IPS-18c (cell line): ENCODE results near the gene TMEM218.

Experiments
- H3K4me3 ChIP-seq: 2 replicates; pipeline ENCODE4 v1.7.0; 2013; ENCODE audit warnings: low read depth, mild to moderate bottlenecking, low read length, moderate library complexity; ENCODE audit not compliant: insufficient read depth
- H3K9me3 ChIP-seq: one replicate; pipeline ENCODE4 v1.6.1; 2013; ENCODE audit warnings: mild to moderate bottlenecking, low read length, moderate library complexity; ENCODE audit not compliant: control insufficient read depth, insufficient read depth

TMEM218 gene

DNA sequence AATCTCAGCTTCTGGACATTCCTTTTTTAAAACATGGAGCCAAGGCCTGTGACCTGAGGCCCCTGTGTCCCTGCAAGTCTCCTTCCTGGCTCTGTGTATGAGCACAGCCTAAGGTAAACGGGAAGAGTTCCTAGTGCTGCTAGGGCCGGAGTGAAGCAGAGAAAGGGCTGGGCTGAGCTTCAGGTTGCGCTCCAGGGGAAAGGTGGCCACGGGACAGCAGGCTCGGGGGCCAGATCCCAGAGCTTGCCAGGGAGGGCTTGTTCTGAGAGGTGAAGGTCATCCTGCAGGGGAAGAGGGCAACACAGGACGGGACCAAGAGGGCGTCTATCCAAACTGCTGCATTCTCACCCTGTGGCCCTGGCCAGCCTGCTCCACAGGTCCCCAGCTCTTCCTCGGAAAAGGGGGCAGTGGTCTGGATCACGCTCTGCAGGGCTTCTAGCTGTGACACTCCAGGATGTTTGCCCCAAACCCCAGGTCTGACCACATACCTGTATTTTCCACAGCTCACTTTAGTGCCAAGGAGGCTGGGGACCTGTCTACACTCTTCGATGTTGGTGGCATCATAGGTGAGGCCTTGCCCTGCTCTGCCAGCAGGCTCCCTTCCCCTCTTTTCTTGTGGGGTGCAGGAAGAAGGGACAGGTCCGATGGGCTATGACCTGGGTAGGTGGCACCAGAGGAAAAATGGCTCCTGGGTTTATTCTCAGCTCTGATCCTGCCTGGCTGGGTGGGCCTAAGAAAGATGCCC, 27.9 kb downstream of the TMEM218 start:
- H3K4me3 ChIP-seq = no peak overlapping the region
- H3K9me3 ChIP-seq = no peaks in the 10 kb centered on the region

DNA sequence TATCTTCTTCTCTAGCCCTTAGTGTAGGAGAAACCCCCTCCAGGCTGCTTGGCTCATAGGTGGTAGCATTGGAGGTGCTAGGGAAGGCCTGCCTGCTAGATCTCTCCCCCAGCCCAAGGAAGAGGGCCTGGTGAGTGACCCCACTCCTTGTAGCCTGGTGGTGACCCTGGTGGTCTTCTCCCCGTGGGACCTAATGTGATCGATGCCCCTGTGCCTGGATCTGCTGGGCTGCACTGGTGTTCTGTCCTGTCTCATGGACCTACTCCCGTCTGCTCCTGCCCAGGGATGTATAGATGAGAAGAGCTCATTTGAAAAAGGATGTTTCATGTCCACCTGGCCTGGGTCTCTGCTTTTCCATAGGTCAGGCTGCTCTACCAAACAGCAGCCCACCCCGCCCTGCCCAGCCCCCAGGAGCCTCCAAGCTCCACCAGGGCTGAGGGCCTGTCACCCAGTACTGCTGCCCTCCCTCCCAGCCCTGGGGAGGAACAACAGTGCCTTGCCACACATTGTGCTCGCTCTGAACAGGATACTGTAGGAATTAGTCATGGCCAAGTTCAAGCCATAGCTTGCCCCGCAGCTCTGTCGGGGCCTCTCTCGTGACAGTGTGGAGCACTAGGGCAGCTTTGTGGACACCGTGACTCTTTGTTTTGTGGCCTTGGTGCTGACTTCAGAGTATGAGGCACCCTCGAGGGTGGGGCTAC, 28.7 kb downstream of the TMEM218 start:
- no peaks in the 10 kb centered on the region for H3K9me3 ChIP-seq

DNA sequence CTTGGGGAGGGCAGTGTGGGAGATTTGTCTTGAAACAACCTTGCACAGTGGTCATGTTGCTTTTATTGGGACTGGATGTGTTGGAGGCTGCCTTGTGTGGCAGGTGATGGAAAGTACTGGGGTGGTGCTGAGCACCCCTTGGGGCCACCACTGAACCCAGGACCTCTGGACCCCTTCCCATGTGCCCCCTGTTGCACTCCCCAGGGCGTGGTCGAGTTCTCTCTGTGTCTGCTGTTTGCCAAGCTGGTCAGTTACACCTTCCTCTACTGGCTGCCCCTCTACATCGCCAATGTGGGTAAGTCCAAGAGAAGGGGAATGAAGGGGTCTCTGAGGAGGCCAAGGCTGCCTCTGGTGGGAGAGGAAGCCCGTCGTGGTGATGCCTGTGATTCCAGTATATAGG, 29.4 kb downstream of the TMEM218 start:
- no peaks in the 10 kb centered on the region for H3K9me3 ChIP-seq
- H3K4me3 ChIP-seq = no peak overlapping the region

More for the DNA sequence above, 28.7 kb downstream of the TMEM218 start:
- H3K4me3 ChIP-seq = no peak overlapping the region

DNA sequence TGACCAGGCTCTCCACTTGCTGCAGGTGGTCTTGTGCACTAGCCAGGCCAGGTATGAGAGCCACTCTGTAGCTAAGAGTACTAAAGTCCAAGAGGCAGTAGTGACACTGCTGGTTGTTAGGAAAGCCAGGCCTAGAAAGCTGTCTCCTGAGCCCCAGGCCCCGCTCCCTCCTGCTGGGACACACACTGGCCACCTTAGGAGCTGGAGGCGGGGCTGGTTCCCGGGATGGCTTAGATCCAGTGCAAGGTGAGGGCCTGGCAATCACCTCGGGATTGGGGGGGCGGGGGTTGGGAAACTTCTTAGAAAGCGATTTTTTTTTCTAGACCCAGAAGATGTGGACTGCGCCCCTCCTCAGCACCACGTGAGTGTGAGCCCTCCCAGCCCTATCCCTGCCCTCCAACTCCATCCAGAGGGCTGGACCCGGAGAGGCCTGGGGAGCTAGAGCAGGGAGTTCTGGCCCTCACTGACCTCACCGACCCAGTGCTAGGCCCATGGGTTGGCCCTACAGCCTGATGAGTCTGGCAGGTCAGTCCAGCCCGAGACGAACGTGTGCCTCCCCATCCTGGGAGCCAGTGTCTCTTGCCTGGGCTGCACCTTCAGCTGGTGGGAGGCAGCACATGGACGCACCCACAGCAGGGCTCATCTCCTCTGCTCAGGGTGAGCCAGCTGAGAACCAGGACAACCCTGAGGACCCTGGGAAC, 30.2 kb downstream of the TMEM218 start:
- H3K9me3 ChIP-seq = no peaks in the 10 kb centered on the region
- H3K4me3 ChIP-seq = no peak overlapping the region

DNA sequence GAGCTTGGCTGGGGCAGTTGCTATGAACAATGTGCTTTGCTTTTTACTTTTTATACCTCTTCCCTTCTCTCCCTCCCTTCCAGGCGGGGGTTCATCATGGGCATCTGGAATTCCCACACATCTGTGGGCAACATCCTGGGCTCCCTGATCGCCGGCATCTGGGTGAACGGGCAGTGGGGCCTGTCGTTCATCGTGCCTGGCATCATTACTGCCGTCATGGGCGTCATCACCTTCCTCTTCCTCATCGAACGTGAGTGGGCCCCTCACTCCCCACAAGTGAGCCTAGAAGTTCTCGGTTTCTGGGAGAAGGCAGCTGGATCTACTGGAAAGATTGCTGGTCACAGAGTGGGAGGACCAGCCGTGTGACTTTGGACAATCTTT, 30.9 kb downstream of the TMEM218 start:
- Histone ChIP-seq H3K9me3 (no peaks in the 10 kb centered on the region), H3K4me3 (no peak overlapping the region)

DNA sequence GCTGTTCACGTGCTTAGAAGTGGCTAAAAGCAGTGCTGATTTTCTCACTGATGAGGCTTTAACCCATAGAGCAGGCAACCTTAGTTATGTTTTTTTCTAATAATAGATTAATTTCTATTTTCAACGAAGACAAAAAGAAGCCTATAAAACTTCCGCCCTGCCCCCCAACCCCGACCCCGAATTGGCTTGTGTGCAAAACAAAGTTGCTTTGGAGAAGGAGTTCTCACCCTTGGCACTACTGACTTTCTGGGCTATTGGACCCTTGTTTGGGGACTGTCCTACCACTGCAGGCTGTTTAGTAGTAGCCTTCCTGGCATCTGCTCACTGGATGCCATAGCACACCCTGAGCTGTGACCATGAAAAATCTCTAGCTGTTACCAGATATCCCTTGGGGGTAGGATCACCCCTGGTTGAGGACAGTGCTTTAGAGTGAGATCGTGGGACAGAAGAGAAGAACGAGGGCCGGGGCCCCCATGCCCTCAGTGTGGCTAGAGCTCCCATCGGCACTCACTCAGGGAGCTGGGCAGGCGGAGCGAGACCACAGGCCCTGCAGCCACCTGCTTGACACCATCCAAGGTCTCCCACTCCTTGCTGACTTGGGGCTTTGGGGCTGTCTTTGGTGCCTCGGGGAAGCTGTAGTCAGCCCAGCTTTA, 31.4 kb downstream of the TMEM218 start:
- H3K9me3 ChIP-seq = no peaks in the 10 kb centered on the region
- H3K4me3 ChIP-seq = no peak overlapping the region

DNA sequence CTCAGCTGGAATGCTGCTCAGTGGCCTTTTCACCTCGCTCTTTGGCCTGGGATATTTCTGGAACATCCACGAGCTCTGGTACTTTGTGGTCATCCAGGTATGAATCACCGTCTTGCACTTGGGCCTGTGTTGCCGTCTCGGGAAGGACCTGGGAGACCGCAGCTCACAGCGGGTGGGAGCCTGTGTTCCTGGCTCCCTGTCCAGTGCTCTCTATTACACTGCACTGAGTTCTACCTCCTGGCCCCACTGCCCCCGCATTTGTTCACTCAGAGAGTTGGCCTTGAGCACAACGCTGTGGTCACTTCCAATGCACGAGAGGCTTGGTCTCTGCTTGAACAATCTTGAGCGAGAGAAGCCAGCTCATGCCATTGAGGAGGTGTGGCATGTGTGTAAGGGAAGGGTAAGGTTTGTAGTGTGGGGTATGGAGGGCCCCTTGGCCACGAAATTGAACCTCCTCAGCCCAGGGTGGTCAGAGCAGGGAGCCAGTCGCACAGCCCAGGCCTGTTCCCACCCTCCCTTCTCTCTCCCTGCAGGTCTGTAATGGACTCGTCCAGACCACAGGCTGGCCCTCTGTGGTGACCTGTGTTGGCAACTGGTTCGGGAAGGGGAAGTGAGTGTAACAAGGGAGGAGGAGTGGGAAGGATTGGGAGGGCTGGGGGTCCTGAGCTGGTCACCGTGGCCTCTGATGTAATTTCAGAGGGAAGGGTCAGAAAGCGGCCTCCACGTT, 32.1 kb downstream of the TMEM218 start:
- H3K4me3 ChIP-seq = no peak overlapping the region
- H3K9me3 ChIP-seq = no peaks in the 10 kb centered on the region

DNA sequence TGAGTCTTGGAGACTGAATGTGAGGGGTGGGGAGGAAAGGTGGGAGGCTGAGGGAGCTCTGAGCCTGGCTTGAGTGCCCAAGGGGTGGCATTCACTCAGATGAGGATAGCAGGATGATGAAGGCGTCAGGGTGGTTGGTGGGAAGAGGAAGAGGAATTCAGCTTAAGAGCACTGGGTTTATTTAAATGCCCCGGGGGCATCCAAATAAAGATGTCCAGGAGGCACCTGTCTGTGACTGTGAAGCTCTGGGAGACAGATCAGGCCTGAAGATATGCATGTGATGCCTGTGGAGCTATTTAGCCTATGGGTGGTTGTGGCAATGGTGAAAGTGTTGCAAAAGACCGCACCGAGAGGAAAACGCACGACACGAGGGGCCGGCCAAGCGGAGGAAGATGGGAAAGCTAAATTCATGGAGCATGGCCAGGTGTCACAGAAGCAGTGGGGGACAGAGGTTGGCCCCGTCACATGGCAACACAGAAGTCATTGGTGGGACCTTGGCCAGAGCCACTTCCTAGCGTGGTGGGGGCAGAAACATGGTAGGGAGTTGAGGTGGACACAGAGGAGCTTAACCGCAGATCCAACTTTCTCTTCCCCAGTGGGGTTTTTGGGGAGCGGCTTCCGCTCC, 32.8 kb downstream of the TMEM218 start:
- no peak overlapping the region for H3K4me3 ChIP-seq
- H3K9me3 ChIP-seq = no peaks in the 10 kb centered on the region

DNA sequence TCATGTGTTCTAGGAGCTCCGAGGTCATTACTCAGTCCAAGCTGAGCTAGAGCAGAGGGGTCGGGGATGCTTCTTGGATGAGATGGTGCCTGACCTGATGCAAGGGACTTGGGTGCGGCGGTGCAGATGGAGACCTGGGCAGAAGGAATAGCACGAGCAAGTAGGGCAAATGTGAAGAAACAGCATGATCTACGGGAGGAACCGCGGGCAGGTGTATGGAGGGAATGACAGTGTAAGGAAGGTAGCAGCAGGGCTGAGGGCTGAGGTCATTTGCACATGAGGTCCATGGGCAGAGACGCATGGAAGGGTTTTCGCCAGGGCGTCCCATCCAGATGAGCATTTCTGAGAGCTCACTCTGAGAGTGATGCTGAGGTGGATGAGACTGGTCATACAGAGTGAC, 33.4 kb downstream of the TMEM218 start:
- H3K4me3 ChIP-seq = no peak overlapping the region
- no peaks in the 10 kb centered on the region for H3K9me3 ChIP-seq

DNA sequence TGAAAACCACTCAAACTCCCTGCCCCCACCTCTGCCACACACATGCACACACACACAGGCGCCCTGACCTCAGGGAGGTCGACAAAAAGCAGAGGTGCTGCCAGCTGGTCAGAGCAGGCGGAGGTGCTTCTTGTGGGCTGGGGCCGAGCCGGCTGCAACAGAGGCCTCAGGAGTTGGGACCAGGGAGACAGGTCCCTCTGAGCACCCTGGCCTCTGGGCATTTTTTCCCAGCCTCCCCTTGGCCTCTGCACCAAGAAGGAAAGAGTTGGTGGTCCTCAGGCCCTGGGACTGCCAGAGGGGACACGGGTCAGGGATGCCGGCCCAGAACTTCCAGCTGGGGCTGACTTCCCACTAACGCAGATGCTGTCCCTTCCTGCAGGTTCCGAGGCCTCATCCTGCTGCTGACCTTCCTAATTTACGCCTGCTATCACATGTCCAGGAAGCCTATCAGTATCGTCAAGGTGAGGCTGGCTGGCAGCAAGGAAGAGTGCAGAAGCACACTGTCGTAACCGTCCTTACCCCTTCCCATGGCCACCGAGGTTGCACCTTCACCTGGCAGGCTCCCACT, 35.0 kb downstream of the TMEM218 start:
- H3K9me3 ChIP-seq = no peaks in the 10 kb centered on the region

DNA sequence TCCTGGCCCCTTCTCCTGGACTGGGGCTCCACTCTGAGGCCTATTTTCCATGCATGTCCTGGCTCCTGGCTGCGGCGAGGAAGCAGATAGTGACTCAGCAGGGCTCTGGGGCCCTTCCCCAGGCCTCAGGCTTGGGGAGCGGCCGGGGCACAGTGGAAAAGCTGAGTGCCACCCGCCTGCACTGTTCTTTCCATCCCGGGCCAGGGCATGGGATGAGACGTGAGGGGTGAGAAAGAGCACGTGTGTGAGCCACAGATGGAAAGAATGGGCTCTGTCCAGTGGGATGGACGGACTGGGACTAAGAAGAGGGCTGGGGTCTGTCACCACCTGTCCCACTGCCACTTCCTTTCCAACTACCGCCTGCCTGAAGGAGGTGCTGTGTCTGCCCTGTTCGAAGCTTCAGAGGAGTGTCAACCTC, 35.5 kb downstream of the TMEM218 start:
- no peak overlapping the region for H3K4me3 ChIP-seq
- H3K9me3 ChIP-seq = no peaks in the 10 kb centered on the region

More for the DNA sequence above, 35.0 kb downstream of the TMEM218 start:
- no peak overlapping the region for H3K4me3 ChIP-seq

DNA sequence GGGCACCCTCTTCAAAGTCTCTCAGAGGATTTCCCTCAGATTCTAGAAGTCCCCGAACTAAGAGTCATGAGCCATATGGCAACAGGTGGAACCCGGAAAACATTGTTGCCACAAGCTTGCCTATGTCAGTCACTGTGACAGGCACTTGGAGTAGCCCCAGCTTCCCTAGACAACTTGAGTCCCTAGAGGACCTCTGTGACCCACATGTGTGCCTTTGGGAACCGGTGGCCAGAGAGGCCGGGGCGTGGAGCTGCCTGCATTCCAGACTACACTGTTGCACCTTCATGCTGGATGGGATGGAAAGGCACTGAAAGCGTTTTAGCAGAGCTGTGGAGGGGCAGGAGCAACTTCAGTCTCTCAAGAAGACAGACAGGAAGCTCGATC, 36.2 kb downstream of the TMEM218 start:
- H3K9me3 ChIP-seq = no peaks in the 10 kb centered on the region

DNA sequence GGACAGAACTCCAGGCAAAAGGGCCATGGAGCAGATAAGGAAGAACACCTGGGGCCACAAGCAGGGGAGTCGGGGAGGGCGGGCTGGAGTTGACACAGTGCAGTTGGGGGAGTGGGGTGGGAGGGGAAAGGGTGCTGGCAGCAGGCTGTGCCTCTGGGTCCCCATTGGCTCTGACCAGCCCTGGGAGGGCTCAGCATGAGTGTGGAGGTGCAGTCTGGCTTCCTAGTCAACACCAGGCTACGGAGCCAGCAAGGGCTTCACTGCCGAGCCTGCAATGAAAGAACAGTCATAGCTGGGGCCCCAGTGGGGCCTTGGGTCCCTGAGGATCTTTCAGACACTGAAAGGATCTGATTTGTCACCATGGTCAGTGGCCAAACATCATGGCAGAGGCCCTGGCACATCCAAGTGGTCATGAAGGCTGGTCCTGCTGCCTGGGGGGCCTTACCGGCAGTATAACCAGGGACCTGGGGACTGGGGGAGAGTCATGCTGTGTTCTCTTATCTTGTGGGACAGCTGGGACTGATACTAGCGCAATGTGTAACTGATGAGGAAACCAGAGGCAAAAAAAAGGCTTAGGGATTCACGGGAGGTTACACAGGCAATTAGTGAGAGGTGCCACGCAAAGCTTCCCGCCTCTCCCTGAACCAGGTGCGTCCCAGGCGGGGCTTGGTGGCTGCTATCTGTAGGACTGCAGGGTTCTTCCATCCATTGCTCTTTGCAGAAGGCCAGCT, 36.8 kb downstream of the TMEM218 start:
- Histone ChIP-seq H3K9me3 (no peaks in the 10 kb centered on the region), H3K4me3 (no peak overlapping the region)

More for the DNA sequence above, 36.2 kb downstream of the TMEM218 start:
- no peak overlapping the region for H3K4me3 ChIP-seq

DNA sequence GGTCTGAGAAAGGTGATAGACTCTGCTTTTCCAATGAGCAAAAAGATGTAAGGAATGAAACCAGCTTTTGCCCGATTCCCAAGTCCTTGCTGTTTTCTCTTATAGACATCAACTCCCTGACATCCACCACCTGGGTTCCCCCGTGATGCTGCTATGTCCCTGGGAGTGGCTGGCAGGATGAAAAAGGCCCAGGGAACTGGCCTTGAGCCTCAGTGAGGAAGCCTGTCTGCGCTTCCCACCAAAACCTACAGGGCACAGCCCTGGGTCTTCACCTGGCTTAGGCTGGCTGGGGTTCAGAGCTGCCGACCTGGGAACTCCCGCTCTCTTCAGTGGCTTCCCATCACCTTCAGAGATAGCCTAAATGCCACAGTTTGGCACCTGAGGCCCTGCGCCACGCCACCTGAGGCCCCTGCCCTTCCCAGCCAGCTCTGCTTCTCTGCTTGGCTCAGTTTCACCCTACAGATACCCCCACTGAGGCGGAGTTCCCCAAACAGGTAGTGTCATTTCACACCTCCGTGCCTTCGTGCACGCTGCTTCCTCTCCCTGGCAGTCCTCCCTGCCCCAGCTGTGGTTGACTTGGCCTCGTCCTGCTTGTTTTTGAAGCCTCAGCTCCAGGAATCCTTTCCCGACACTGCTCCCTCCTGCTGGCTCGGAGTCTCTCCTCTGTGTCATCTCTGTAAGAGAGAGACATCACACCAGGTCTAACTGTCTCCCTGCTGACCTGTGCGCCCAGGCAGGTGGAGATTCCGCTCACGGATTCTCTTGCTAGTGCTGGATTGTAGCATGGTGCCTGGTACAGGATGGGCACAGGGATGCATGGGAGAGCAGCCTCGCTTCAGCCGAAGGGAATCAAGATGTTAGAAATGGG, 37.6 kb downstream of the TMEM218 start:
- H3K4me3 ChIP-seq = no peak overlapping the region
- no peaks in the 10 kb centered on the region for H3K9me3 ChIP-seq

DNA sequence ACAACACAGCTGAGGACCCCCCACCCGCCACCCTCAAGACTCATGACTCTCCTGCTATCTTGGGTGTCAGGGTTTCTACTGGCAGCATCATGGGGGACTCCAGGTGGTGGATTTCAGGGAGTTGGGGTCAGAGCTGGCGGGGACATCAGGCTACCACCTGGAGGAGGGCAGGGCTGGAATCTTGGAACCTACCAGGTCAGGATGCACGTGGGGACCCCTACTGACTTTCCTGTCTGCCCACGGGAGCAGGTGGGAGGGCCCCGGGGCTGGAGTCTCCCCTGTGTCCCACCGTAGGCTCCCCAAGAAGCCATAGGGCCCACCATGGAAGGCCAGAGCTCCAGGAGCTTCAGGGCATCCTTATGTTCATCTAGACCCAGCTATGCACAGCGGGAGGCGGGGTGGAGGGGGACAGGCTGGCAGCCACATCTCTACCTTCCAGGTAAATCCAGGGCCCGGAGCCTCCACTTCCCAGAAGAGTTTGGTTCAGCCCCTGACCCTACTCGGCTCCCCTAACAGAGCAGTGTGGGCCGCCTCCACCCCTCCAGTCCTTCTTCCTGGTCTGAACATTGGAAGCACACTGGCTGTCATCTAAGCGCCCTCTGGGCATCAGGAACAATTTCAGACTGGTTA, 38.4 kb downstream of the TMEM218 start:
- Histone ChIP-seq H3K4me3 (no peak overlapping the region), H3K9me3 (no peaks in the 10 kb centered on the region)
